SK-N-MC (cell line): ENCODE results near the gene CFAP299.

Experiments used
- EZH2 ChIP-seq: fragments of 200-600 bp; sonication (generic); IDR thresholded peaks from one replicate; pipeline ENCODE4 v1.6.1; 2017; ENCODE audit warnings: antibody characterized with exemption
- POLR2AphosphoS5 ChIP-seq: IDR thresholded peaks from 2 replicates; pipeline ENCODE4 v1.6.1; 2012; ENCODE audit warnings: mild to moderate bottlenecking, low read depth, low read length, borderline replicate concordance

DNA sequence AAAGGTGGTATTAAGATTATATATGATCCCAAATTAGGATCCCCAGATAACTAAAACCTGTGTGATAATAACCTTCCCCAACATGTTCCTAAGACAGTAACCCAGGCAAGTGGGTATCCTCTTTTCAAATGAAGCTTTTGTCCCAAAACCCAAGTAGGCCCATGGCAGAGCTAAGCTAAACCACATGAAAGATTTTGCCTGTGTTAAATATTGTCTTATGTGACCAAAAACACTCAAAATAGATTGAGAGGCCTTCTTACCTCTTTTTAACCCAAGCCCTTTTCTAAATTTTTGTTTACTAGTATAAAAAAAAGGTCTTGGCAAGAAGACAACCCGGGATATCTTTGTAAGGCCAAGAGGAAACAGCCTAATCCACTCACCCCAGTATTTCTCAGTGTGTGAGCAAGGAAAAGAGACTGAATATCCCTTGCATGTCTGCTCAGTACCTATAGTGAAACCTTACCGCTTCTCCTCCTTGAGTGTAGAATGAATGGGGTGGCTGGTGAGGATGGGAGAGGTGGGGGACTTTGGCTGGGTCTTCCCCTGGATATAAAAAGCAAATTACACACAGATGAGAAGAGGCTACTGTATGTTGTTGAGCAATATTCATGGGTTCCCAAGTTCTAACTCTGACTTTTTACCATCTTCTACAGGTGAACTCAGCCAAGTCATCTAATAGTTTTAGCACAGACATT, 506.2 kb downstream of the CFAP299 start:
- TF ChIP-seq EZH2 (no peak), POLR2AphosphoS5 (no peak)
